SK-N-SH (cell line): Measurements from ENCODE around the gene THPO. TPM values are rescaled to one million over a fixed set of nuclear protein-coding genes. Genes with fewer than 3 reads are reported as not detected.

Experiments used
- CTCF ChIA-PET: fragments of 300-600, 350-600 bp; formaldehyde crosslinking; extraction: SDS; loops from one replicate; lab custom pipeline; 2021; lab: Yijun Ruan, JAX
- POLR2A ChIA-PET: fragments of 350-600 bp; sonication (Branson Sonifier 250); formaldehyde crosslinking; extraction: SDS; loops from one replicate; lab custom pipeline; 2020; ENCODE audit warnings: antibody characterized with exemption, inconsistent platforms; lab: Yijun Ruan, JAX
- DNase-seq: peaks from one replicate; pipeline ENCODE4 v3.0.0; 2012
- H2AFZ ChIP-seq: fragments of 200-600 bp; sonication (generic); 2 replicates; pipeline ENCODE4 v1.8.1; 2016; ENCODE audit warnings: antibody characterized with exemption, mild to moderate bottlenecking, low read depth
- H3F3A ChIP-seq: fragments of 200-600 bp; sonication (generic); replicated peaks from 2 replicates; pipeline ENCODE3; 2016; ENCODE audit warnings: antibody characterized with exemption, mild to moderate bottlenecking; ENCODE audit not compliant: insufficient read depth
- H3K27ac ChIP-seq, 2 experiments: fragments of 200-500 bp in 1 of 2; fragments of 200-600 bp in 1 of 2; sonication (Bioruptor generic) in 1 of 2; sonication (generic), shearing (Covaris generic) in 1 of 2; 2 replicates each; pipeline versions ENCODE4 v1.5.1 to v1.6.1; 2014 to 2016; ENCODE audit warnings: low read depth in 2 of 2, inconsistent platforms in 1 of 2, low read length in 1 of 2, mild to moderate bottlenecking in 1 of 2, mixed read lengths in 1 of 2
- H3K27me3 ChIP-seq: fragments of 200-600 bp; sonication (generic), shearing (Covaris generic); 2 replicates; pipeline ENCODE4 v1.6.1; 2016; ENCODE audit warnings: mixed run types; ENCODE audit not compliant: insufficient read depth
- H3K36me3 ChIP-seq, 2 experiments: fragments of 200-500 bp in 1 of 2; fragments of 200-600 bp in 1 of 2; sonication (Bioruptor generic) in 1 of 2; sonication (generic) in 1 of 2; replicated peaks in 1 of 2; 2 replicates each; pipeline versions ENCODE3 to v1.5.1; 2014 to 2016; ENCODE audit warnings: low read length in 1 of 2, mild to moderate bottlenecking in 1 of 2; ENCODE audit not compliant: insufficient read depth in 2 of 2, control insufficient read depth in 1 of 2
- H3K4me1 ChIP-seq, 2 experiments: fragments of 200-500 bp in 1 of 2; fragments of 200-600 bp in 1 of 2; sonication (Bioruptor generic) in 1 of 2; sonication (generic), shearing (Covaris generic) in 1 of 2; 2 replicates each; pipeline versions ENCODE4 v1.5.1 to v1.6.1; 2014 to 2016; ENCODE audit warnings: low read depth in 1 of 2, low read length in 1 of 2, mixed run types in 1 of 2; ENCODE audit not compliant: insufficient read depth in 2 of 2, control insufficient read depth in 1 of 2
- H3K4me2 ChIP-seq: fragments of 200-600 bp; sonication (generic), shearing (Covaris generic); 2 replicates; pipeline ENCODE4 v1.6.1; 2017; ENCODE audit warnings: mixed run types
- H3K4me3 ChIP-seq, 2 experiments: fragments of 200-500 bp in 1 of 2; fragments of 200-600 bp in 1 of 2; sonication (Bioruptor generic) in 1 of 2; sonication (generic), shearing (Covaris generic) in 1 of 2; 2 replicates each; pipeline versions ENCODE4 v1.5.1 to v1.8.1; 2014 to 2016; ENCODE audit warnings: low read depth in 2 of 2, inconsistent platforms in 1 of 2, low read length in 1 of 2, mild to moderate bottlenecking in 1 of 2, mixed read lengths in 1 of 2, moderate library complexity in 1 of 2
- H3K79me2 ChIP-seq: fragments of 200-600 bp; sonication (generic); 2 replicates; pipeline ENCODE4 v1.8.1; 2017; ENCODE audit warnings: mild to moderate bottlenecking; ENCODE audit not compliant: insufficient read depth
- H3K9ac ChIP-seq: fragments of 200-600 bp; sonication (generic); 2 replicates; pipeline ENCODE4 v1.6.1; 2017; ENCODE audit warnings: mixed run types
- H3K9me2 ChIP-seq: fragments of 200-600 bp; sonication (generic); 2 replicates; pipeline ENCODE4 v1.6.1; 2017; ENCODE audit warnings: mixed run types
- H3K9me3 ChIP-seq: fragments of 200-600 bp; sonication (generic); 2 replicates; pipeline ENCODE4 v1.6.1; 2017; ENCODE audit warnings: mixed run types, mild to moderate bottlenecking, moderate library complexity
- H4K20me1 ChIP-seq: fragments of 200-600 bp; sonication (generic); 2 replicates; pipeline ENCODE4 v1.6.1; 2017; ENCODE audit warnings: mild to moderate bottlenecking, mixed run types; ENCODE audit not compliant: insufficient read depth
- CHD2 ChIP-seq: fragments of 150-350 bp; IDR thresholded peaks from 2 replicates; pipeline ENCODE4 v1.6.1; 2018; ENCODE audit warnings: low read length; ENCODE audit not compliant: partially characterized antibody
- EP300 ChIP-seq, 2 experiments: IDR thresholded peaks; 2 replicates each; pipeline versions ENCODE4 v1.4.0 to v1.6.1; 2012; ENCODE audit warnings: borderline replicate concordance in 1 of 2, low read depth in 1 of 2, low read length in 1 of 2
- EZH2phosphoT487 ChIP-seq: fragments of 200-600 bp; sonication (generic); IDR thresholded peaks from 2 replicates; pipeline ENCODE4 v1.6.1; 2017; ENCODE audit warnings: low read depth, mixed run types, mild to moderate bottlenecking, antibody characterized with exemption, moderate library complexity, borderline replicate concordance
- GATA2 ChIP-seq: sonication (generic); formaldehyde crosslinking; IDR thresholded peaks from 2 replicates; pipeline ENCODE4 v1.5.0; 2020; ENCODE audit warnings: mild to moderate bottlenecking, missing genetic modification reagents
- NFIC ChIP-seq: IDR thresholded peaks from 2 replicates; pipeline ENCODE4 v1.4.0; 2012; ENCODE audit warnings: borderline replicate concordance
- RCOR1 ChIP-seq: fragments of 150-350 bp; IDR thresholded peaks from 2 replicates; pipeline ENCODE4 v1.6.1; 2017; ENCODE audit warnings: antibody characterized with exemption, low read length
- RFX5 ChIP-seq: IDR thresholded peaks from 2 replicates; pipeline ENCODE4 v1.6.1; 2012; ENCODE audit warnings: mild to moderate bottlenecking, improper control_type of control experiment, low read length
- SIN3A ChIP-seq: IDR thresholded peaks from 2 replicates; pipeline ENCODE4 v1.6.1; 2012; ENCODE audit warnings: low read depth, mild to moderate bottlenecking, low read length, moderate library complexity, borderline replicate concordance
- SMC3 ChIP-seq: IDR thresholded peaks from 2 replicates; pipeline ENCODE4 v1.6.1; 2012; ENCODE audit warnings: low read depth, low read length, improper control_type of control experiment
- TCF12 ChIP-seq: IDR thresholded peaks from 2 replicates; pipeline ENCODE4 v1.4.0; 2012
- TEAD4 ChIP-seq: IDR thresholded peaks from 2 replicates; pipeline ENCODE4 v1.4.0; 2012; ENCODE audit warnings: mild to moderate bottlenecking, borderline replicate concordance; ENCODE audit not compliant: insufficient read depth
- YY1 ChIP-seq: IDR thresholded peaks from 2 replicates; pipeline ENCODE4 v1.4.0; 2012; ENCODE audit warnings: low read depth, mild to moderate bottlenecking
- WGBS: methylation state at CpG from one replicate; pipeline ENCODE4 v1.1.6; 2017; ENCODE audit warnings: low lambda C conversion rate; 5-methylcytosine and 5-hydroxymethylcytosine counted together
- polyA plus RNA-seq, 3 experiments: library from polyadenylated mRNA; depleted of rRNA; stranded (reverse); fragments of >200 nt; gene quantifications; 2 replicates each; pipeline ENCODE4 v1.2.3, GENCODE V29; 2012
- TF ChIP-seq, protein P1 (sequence below): IDR thresholded peaks from 2 replicates; pipeline ENCODE4 v1.4.0; 2012; ENCODE audit warnings: low read depth, borderline replicate concordance
- TF ChIP-seq, protein P2 (sequence below): fragments of 200-600 bp; sonication (generic); IDR thresholded peaks from 2 replicates; pipeline ENCODE4 v1.6.1; 2017; ENCODE audit warnings: antibody characterized with exemption, mild to moderate bottlenecking, moderate library complexity
- TF ChIP-seq, protein P3 (sequence below): IDR thresholded peaks from 2 replicates; pipeline ENCODE4; 2012
- TF ChIP-seq, protein P4 (sequence below): fragments of 150-350 bp; IDR thresholded peaks from 2 replicates; pipeline ENCODE4 v1.6.1; 2016; ENCODE audit warnings: mild to moderate bottlenecking, low read depth, low read length
- TF ChIP-seq, protein P5 (sequence below): IDR thresholded peaks from 2 replicates; pipeline ENCODE4 v1.6.1; 2012; ENCODE audit warnings: mild to moderate bottlenecking, low read depth, low read length, moderate library complexity
- TF ChIP-seq, protein P6 (sequence below): IDR thresholded peaks from 2 replicates; pipeline ENCODE4 v1.4.0; 2012; ENCODE audit warnings: low read depth

THPO gene
- polyA plus RNA-seq, 1 of the 3 experiments (the other 2 are of a cell fraction) = 0.07 TPM

DNA sequence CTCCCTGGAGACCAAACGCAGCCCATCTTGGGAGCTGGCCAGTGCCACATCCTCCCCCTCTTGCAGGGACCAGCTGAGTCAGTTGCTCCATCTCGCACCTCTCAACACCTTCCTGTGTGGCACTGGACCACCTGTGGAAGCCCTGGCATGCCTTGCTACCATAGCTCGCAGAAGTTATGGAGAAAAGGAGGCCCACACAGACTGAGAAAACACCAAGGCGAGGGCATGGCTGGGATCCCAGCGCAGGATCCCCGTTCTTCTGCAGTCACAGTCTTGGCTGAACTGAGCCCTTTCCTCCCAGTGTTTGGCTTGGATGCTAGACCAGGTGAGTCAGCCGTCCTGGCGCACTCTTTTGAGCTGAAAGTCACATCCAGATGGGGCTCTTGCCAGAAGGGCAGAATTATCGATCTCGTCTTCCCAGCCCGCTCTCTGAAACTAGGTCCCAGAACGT lies 48.7 kb upstream of the THPO start:
- H4K20me1 ChIP-seq = no peaks in the 10 kb centered on the region
- no peaks in the 10 kb centered on the region for H3K79me2 ChIP-seq
- POLR2A ChIA-PET = no interaction called here
- no peaks in the 10 kb centered on the region for H3F3A ChIP-seq
- H3K27me3 ChIP-seq = no peaks in the 10 kb centered on the region; the same call in 1 of the 2 replicates
- no peak overlapping the region for H3K4me3 ChIP-seq
- no peaks in the 10 kb centered on the region for H3K36me3 ChIP-seq
- H3K27ac ChIP-seq = no peak overlapping the region
- no peaks in the 10 kb centered on the region for H3K9me3 ChIP-seq
- TF ChIP-seq CHD2 = no peak
- TF ChIP-seq YY1 = no peak
- no peak for TF ChIP-seq RCOR1
- TF ChIP-seq, protein P1, sequence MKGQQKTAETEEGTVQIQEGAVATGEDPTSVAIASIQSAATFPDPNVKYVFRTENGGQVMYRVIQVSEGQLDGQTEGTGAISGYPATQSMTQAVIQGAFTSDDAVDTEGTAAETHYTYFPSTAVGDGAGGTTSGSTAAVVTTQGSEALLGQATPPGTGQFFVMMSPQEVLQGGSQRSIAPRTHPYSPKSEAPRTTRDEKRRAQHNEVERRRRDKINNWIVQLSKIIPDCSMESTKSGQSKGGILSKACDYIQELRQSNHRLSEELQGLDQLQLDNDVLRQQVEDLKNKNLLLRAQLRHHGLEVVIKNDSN = no peak
- no peak for TF ChIP-seq SMC3
- TF ChIP-seq, protein P2, sequence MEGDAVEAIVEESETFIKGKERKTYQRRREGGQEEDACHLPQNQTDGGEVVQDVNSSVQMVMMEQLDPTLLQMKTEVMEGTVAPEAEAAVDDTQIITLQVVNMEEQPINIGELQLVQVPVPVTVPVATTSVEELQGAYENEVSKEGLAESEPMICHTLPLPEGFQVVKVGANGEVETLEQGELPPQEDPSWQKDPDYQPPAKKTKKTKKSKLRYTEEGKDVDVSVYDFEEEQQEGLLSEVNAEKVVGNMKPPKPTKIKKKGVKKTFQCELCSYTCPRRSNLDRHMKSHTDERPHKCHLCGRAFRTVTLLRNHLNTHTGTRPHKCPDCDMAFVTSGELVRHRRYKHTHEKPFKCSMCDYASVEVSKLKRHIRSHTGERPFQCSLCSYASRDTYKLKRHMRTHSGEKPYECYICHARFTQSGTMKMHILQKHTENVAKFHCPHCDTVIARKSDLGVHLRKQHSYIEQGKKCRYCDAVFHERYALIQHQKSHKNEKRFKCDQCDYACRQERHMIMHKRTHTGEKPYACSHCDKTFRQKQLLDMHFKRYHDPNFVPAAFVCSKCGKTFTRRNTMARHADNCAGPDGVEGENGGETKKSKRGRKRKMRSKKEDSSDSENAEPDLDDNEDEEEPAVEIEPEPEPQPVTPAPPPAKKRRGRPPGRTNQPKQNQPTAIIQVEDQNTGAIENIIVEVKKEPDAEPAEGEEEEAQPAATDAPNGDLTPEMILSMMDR = no peak
- no peak for TF ChIP-seq EZH2phosphoT487
- no peak for TF ChIP-seq GATA2 (CRISPR knock-in tag)
- TF ChIP-seq, protein P3, sequence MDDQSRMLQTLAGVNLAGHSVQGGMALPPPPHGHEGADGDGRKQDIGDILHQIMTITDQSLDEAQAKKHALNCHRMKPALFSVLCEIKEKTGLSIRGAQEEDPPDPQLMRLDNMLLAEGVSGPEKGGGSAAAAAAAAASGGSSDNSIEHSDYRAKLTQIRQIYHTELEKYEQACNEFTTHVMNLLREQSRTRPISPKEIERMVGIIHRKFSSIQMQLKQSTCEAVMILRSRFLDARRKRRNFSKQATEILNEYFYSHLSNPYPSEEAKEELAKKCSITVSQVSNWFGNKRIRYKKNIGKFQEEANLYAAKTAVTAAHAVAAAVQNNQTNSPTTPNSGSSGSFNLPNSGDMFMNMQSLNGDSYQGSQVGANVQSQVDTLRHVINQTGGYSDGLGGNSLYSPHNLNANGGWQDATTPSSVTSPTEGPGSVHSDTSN = no peak
- no peak for TF ChIP-seq NFIC
- TF ChIP-seq SIN3A = no peak
- TF ChIP-seq, protein P4, sequence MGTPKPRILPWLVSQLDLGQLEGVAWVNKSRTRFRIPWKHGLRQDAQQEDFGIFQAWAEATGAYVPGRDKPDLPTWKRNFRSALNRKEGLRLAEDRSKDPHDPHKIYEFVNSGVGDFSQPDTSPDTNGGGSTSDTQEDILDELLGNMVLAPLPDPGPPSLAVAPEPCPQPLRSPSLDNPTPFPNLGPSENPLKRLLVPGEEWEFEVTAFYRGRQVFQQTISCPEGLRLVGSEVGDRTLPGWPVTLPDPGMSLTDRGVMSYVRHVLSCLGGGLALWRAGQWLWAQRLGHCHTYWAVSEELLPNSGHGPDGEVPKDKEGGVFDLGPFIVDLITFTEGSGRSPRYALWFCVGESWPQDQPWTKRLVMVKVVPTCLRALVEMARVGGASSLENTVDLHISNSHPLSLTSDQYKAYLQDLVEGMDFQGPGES = no peak
- TF ChIP-seq RFX5 = no peak
- TF ChIP-seq, protein P5, sequence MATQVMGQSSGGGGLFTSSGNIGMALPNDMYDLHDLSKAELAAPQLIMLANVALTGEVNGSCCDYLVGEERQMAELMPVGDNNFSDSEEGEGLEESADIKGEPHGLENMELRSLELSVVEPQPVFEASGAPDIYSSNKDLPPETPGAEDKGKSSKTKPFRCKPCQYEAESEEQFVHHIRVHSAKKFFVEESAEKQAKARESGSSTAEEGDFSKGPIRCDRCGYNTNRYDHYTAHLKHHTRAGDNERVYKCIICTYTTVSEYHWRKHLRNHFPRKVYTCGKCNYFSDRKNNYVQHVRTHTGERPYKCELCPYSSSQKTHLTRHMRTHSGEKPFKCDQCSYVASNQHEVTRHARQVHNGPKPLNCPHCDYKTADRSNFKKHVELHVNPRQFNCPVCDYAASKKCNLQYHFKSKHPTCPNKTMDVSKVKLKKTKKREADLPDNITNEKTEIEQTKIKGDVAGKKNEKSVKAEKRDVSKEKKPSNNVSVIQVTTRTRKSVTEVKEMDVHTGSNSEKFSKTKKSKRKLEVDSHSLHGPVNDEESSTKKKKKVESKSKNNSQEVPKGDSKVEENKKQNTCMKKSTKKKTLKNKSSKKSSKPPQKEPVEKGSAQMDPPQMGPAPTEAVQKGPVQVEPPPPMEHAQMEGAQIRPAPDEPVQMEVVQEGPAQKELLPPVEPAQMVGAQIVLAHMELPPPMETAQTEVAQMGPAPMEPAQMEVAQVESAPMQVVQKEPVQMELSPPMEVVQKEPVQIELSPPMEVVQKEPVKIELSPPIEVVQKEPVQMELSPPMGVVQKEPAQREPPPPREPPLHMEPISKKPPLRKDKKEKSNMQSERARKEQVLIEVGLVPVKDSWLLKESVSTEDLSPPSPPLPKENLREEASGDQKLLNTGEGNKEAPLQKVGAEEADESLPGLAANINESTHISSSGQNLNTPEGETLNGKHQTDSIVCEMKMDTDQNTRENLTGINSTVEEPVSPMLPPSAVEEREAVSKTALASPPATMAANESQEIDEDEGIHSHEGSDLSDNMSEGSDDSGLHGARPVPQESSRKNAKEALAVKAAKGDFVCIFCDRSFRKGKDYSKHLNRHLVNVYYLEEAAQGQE = no peak
- TF ChIP-seq EP300 (IDR thresholded peaks at IDR 0.05; ENCODE audit: borderline replicate concordance in 1 of 2, low read depth in 1 of 2, low read length in 1 of 2) = no peak
- TF ChIP-seq TCF12 = no peak
- TF ChIP-seq, protein P6, sequence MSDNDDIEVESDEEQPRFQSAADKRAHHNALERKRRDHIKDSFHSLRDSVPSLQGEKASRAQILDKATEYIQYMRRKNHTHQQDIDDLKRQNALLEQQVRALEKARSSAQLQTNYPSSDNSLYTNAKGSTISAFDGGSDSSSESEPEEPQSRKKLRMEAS = no peak
- TF ChIP-seq TEAD4 = no peak
- TF ChIP-seq, all 33 proteins: peak for 0
- H3K4me2 ChIP-seq = no peak overlapping the region
- 72% methylated on average over 10 of the region's 12 CpGs for WGBS
- CTCF ChIA-PET = interaction anchor here (1.3 to 3.3 kb wide), 2 partner anchors 9 to 55 kb away, joined by 4 to 20 read pairs; no protein-coding TSS in a partner anchor
- H3K9me2 ChIP-seq = no peaks in the 10 kb centered on the region
- H3K4me1 ChIP-seq = no peaks in the 10 kb centered on the region
- H3K9ac ChIP-seq = no peak overlapping the region
- no peak for DNase-seq
- no peak overlapping the region for H2AFZ ChIP-seq
